H1 (cell line): ENCODE measurements around the gene PAX3. TPM values are rescaled to one million over a fixed set of nuclear protein-coding genes. Genes with fewer than 3 reads are reported as not detected.

Experiments used
- BACH1 ChIP-seq: IDR thresholded peaks from 2 replicates; pipeline ENCODE4 v1.6.1; 2012; ENCODE audit warnings: low read length, improper control_type of control experiment
- BRCA1 ChIP-seq: IDR thresholded peaks from 2 replicates; pipeline ENCODE4 v1.6.1; 2012; ENCODE audit warnings: low read depth, low read length, improper control_type of control experiment
- KDM4A ChIP-seq: IDR thresholded peaks from one replicate; pipeline ENCODE4 v1.7.1; 2012; ENCODE audit warnings: low read depth, mild to moderate bottlenecking, moderate library complexity, low read length, inconsistent platforms; ENCODE audit not compliant: severe bottlenecking
- KDM5A ChIP-seq: fragments of 200-600 bp; IDR thresholded peaks from 2 replicates; pipeline ENCODE4 v1.7.1; 2012; ENCODE audit warnings: mild to moderate bottlenecking, low read length, inconsistent platforms, mixed read lengths
- POU5F1 ChIP-seq: IDR thresholded peaks from 2 replicates; pipeline ENCODE4 v1.6.1; 2011; ENCODE audit warnings: low read depth, mild to moderate bottlenecking, low read length, moderate library complexity
- ZNF274 ChIP-seq: IDR thresholded peaks from 2 replicates; pipeline ENCODE4 v1.7.0; 2012; ENCODE audit warnings: low read length, borderline replicate concordance; ENCODE audit errors: extremely low read depth
- polyA plus RNA-seq, 7 experiments: library from polyadenylated mRNA; depleted of rRNA in 3 of 7; stranded (reverse) in 5 of 7; unstranded in 2 of 7; fragments of >200 nt in 5 of 7; fragments of 200-250 nt in 2 of 7; gene quantifications; 1 replicate in 5 of 7; 2 replicates in 1 of 7; 4 replicates in 1 of 7; pipeline versions ENCODE4 v1.2.1 to v1.2.3, GENCODE V29; 2011 to 2013; ENCODE audit warnings: missing spikeins in 2 of 7, mixed read lengths in 2 of 7
- total RNA-seq: library from RNA; stranded (reverse); fragmentation: NEBNext Ultra II Directional; extraction: Animal tissue kit (Norgen Biotek cat#: 25700); gene quantifications from 2 replicates; pipeline ENCODE4 v1.2.1, GENCODE V29; 2021

PAX3 gene
- total and polyA plus RNA-seq, 2 of the 8 experiments (the other 6 are each of a cell fraction or from before 2014, with no cell fraction given), result 0.33 TPM; not detected in 1

GRCh38 chr2:222309361-222309760 lies 10.6 kb upstream of the PAX3 start (continued):
- TF ChIP-seq KDM5A (no peak), POU5F1 (no peak), BACH1 (no peak), ZNF274 (no peak), BRCA1 (no peak), KDM4A (no peak)
